ENCODE measurements around the gene ABCB11. TPM values are rescaled to one million over a fixed set of nuclear protein-coding genes. Genes with fewer than 3 reads are reported as not detected.

ABCB11 gene
- polyA plus RNA-seq, 1 of the 3 experiments (the other 2 are of a cell fraction) = not detected

- DNase-seq = no peak
- CTCF ChIA-PET = interaction anchor here (1.2 kb wide), 2 partner anchors 42 to 103 kb away, joined by 4 read pairs; no protein-coding TSS in a partner anchor
- no peak overlapping the region for H3K4me3 ChIP-seq (ENCODE audit: low read depth in 2 of 2, low read length in 1 of 2)
- H3K79me2 ChIP-seq (ENCODE audit: insufficient read depth) = no peaks in the 10 kb centered on the region
- H3F3A ChIP-seq (replicated peaks; ENCODE audit: insufficient read depth) = no peaks in the 10 kb centered on the region
- H4K20me1 ChIP-seq (ENCODE audit: insufficient read depth) = no peaks in the 10 kb centered on the region
- no peaks in the 10 kb centered on the region for H3K4me1 ChIP-seq (ENCODE audit: control insufficient read depth in 1 of 2, insufficient read depth in 2 of 2, low read depth in 1 of 2, low read length in 1 of 2)
- H3K9ac ChIP-seq = no peak overlapping the region
- no peak for TF ChIP-seq TCF12 (IDR thresholded peaks at IDR 0.05)
- TF ChIP-seq POLR2AphosphoS5 (IDR thresholded peaks at IDR 0.05; ENCODE audit: low read depth, low read length) = no peak
- no peak for TF ChIP-seq MXI1 (IDR thresholded peaks at IDR 0.05; ENCODE audit: low read depth, low read length)
- TF ChIP-seq FOXM1 (IDR thresholded peaks at IDR 0.05; ENCODE audit: low read depth) = no peak
- TF ChIP-seq GABPA (IDR thresholded peaks at IDR 0.05; ENCODE audit: low read depth) = no peak
- no peak overlapping the region for H3K4me2 ChIP-seq
- no peaks in the 10 kb centered on the region for H3K9me3 ChIP-seq
- POLR2A ChIA-PET = no interaction called here
- 66% methylated on average over 5 of the region's 5 CpGs for WGBS (ENCODE audit: low lambda C conversion rate)
- no peaks in the 10 kb centered on the region for H3K9me2 ChIP-seq
- no peak overlapping the region for H3K27ac ChIP-seq (ENCODE audit: low read depth in 2 of 2, low read length in 1 of 2)
- H3K27me3 ChIP-seq (ENCODE audit: insufficient read depth) = no peaks in the 10 kb centered on the region
- H3K36me3 ChIP-seq (replicated peaks in 1 of 2; ENCODE audit: control insufficient read depth in 1 of 2, insufficient read depth in 2 of 2, low read length in 1 of 2) = no peaks in the 10 kb centered on the region
- no peak overlapping the region for H2AFZ ChIP-seq (ENCODE audit: low read depth)
These were observed 24.5 kb downstream of the ABCB11 start for GRCh38 chr2:169006665-169007064.

DNA sequence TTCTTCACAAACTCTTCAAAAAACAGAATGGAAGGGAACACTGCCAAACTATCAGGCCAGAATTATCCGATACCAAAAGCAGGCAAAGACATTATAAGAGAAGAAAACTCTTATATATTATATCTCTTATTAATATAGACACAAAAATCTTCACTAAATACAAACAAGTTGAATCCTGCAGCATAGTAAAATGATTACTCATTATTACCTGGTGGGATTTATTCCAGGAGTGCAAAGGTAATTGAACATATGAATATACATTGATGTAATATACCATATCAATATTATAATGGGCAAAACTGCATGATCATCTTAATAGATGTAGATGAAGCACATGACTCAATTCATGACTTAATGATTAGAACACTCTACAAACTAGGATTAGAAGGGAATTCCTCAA, 25.1 kb downstream of the ABCB11 start:
- Histone ChIP-seq H3F3A (replicated peaks; ENCODE audit: insufficient read depth) (no peaks in the 10 kb centered on the region), H3K9me2 (no peaks in the 10 kb centered on the region), H4K20me1 (ENCODE audit: insufficient read depth) (no peaks in the 10 kb centered on the region), H3K4me1 (ENCODE audit: control insufficient read depth in 1 of 2, insufficient read depth in 2 of 2, low read depth in 1 of 2, low read length in 1 of 2) (no peaks in the 10 kb centered on the region), H2AFZ (ENCODE audit: low read depth) (no peak overlapping the region), H3K4me2 (no peak overlapping the region), H3K27ac (ENCODE audit: low read depth in 2 of 2, low read length in 1 of 2) (no peak overlapping the region), H3K79me2 (ENCODE audit: insufficient read depth) (no peaks in the 10 kb centered on the region), H3K9me3 (no peaks in the 10 kb centered on the region), H3K27me3 (ENCODE audit: insufficient read depth) (no peaks in the 10 kb centered on the region), H3K4me3 (ENCODE audit: low read depth in 2 of 2, low read length in 1 of 2) (no peak overlapping the region), H3K36me3 (replicated peaks in 1 of 2; ENCODE audit: control insufficient read depth in 1 of 2, insufficient read depth in 2 of 2, low read length in 1 of 2) (no peaks in the 10 kb centered on the region), H3K9ac (no peak overlapping the region)
- 32% methylated on average over 1 of the region's 1 CpG for WGBS (ENCODE audit: low lambda C conversion rate)
- POLR2A ChIA-PET = no interaction called here
- no peak for DNase-seq
- TF ChIP-seq MXI1 (IDR thresholded peaks at IDR 0.05; ENCODE audit: low read depth, low read length) = no peak
- TF ChIP-seq GATA2 (CRISPR knock-in tag; IDR thresholded peaks at IDR 0.05) = no peak
- TF ChIP-seq IRF3 (IDR thresholded peaks at IDR 0.05; ENCODE audit: low read depth, low read length) = no peak
- TF ChIP-seq FOSL2 (IDR thresholded peaks at IDR 0.05; ENCODE audit: borderline replicate concordance, low read depth) = no peak
- no peak for TF ChIP-seq CHD2 (IDR thresholded peaks at IDR 0.05; ENCODE audit: low read length, partially characterized antibody)
- TF ChIP-seq EZH2phosphoT487 (IDR thresholded peaks at IDR 0.05; ENCODE audit: borderline replicate concordance, low read depth) = no peak
- no peak for TF ChIP-seq USF2 (IDR thresholded peaks at IDR 0.05; ENCODE audit: borderline replicate concordance, low read depth, low read length)
- no peak for TF ChIP-seq NFIC (IDR thresholded peaks at IDR 0.05; ENCODE audit: borderline replicate concordance)
- TF ChIP-seq SIN3A (IDR thresholded peaks at IDR 0.05; ENCODE audit: borderline replicate concordance, low read depth, low read length) = no peak
- no peak for TF ChIP-seq FOXM1 (IDR thresholded peaks at IDR 0.05; ENCODE audit: low read depth)
- TF ChIP-seq, protein P1, sequence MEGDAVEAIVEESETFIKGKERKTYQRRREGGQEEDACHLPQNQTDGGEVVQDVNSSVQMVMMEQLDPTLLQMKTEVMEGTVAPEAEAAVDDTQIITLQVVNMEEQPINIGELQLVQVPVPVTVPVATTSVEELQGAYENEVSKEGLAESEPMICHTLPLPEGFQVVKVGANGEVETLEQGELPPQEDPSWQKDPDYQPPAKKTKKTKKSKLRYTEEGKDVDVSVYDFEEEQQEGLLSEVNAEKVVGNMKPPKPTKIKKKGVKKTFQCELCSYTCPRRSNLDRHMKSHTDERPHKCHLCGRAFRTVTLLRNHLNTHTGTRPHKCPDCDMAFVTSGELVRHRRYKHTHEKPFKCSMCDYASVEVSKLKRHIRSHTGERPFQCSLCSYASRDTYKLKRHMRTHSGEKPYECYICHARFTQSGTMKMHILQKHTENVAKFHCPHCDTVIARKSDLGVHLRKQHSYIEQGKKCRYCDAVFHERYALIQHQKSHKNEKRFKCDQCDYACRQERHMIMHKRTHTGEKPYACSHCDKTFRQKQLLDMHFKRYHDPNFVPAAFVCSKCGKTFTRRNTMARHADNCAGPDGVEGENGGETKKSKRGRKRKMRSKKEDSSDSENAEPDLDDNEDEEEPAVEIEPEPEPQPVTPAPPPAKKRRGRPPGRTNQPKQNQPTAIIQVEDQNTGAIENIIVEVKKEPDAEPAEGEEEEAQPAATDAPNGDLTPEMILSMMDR (IDR thresholded peaks at IDR 0.05) = no peak
- no peak for TF ChIP-seq TAF1 (IDR thresholded peaks at IDR 0.05; ENCODE audit: borderline replicate concordance, low read depth, low read length)
- TF ChIP-seq POLR2AphosphoS5 (IDR thresholded peaks at IDR 0.05; ENCODE audit: low read depth, low read length) = no peak
- CTCF ChIA-PET = interaction anchor here (1.2 kb wide), 2 partner anchors 42 to 104 kb away, joined by 4 read pairs; no protein-coding TSS in a partner anchor

Measured in SK-N-SH (cell line).